K562 (cell line): ENCODE data around the gene RTBDN. TPM values are rescaled to one million over a fixed set of nuclear protein-coding genes. Genes with fewer than 3 reads are reported as not detected.

ENCODE experiments used
- BRF2 ChIP-seq: IDR thresholded peaks from 3 replicates; pipeline ENCODE4 v1.6.1; 2011; ENCODE audit warnings: borderline replicate concordance, mild to moderate bottlenecking; ENCODE audit not compliant: insufficient read length, insufficient read depth
- CBX1 ChIP-seq: sonication (generic); IDR thresholded peaks from 2 replicates; pipeline ENCODE4 v1.6.1; 2016; ENCODE audit warnings: antibody characterized with exemption, low read depth, mild to moderate bottlenecking
- E2F4 ChIP-seq: sonication (generic); formaldehyde crosslinking; IDR thresholded peaks from 2 replicates; pipeline ENCODE4 v1.8.0; 2022; ENCODE audit warnings: mild to moderate bottlenecking, low read depth, missing genetic modification reagents
- EP300 ChIP-seq: IDR thresholded peaks from 2 replicates; pipeline ENCODE4 v1.6.1; 2012; ENCODE audit warnings: low read length, improper control_type of control experiment
- ESRRA ChIP-seq: fragments of 450-650 bp; IDR thresholded peaks from 2 replicates; pipeline ENCODE4 v1.6.1; 2014; ENCODE audit warnings: low read depth, mild to moderate bottlenecking, moderate library complexity, borderline replicate concordance
- HNRNPLL ChIP-seq: fragments of 200-400 bp; formaldehyde crosslinking; IDR thresholded peaks from 2 replicates; pipeline ENCODE4 v1.6.1; 2017; ENCODE audit warnings: low read length, low read depth, mild to moderate bottlenecking; ENCODE audit not compliant: poor library complexity, severe bottlenecking
- IRF9 ChIP-seq: fragments of 450-650 bp; IDR thresholded peaks from 2 replicates; pipeline ENCODE4 v1.6.1; 2016; ENCODE audit warnings: missing biosample characterization, missing genetic modification characterization
- KLF6 ChIP-seq: fragments of 250-450 bp; sonication (Bioruptor Pico); IDR thresholded peaks from 2 replicates; pipeline ENCODE4 v1.4.0; 2020; ENCODE audit warnings: mild to moderate bottlenecking, moderate library complexity, borderline replicate concordance
- MXD1 ChIP-seq: fragments of 250-450 bp; sonication (Bioruptor Pico); IDR thresholded peaks from 2 replicates; pipeline ENCODE4 v1.8.0; 2021; ENCODE audit warnings: borderline replicate concordance, mild to moderate bottlenecking, moderate library complexity; ENCODE audit not compliant: poor library complexity, severe bottlenecking
- NUFIP1 ChIP-seq: fragments of 450-650 bp; IDR thresholded peaks from 2 replicates; pipeline ENCODE4 v1.6.1; 2018; ENCODE audit not compliant: partially characterized antibody
- SMARCA5 ChIP-seq: fragments of 450-650 bp; IDR thresholded peaks from 2 replicates; pipeline ENCODE4 v1.6.1; 2016
- STAT5A ChIP-seq: IDR thresholded peaks from 2 replicates; pipeline ENCODE4 v1.6.1; 2012; ENCODE audit warnings: low read length, inconsistent platforms, borderline replicate concordance
- THRB ChIP-seq: fragments of 450-650 bp; formaldehyde crosslinking; conservative IDR thresholded peaks from 2 replicates; pipeline ENCODE4 v1.4.0; 2022; ENCODE audit warnings: mild to moderate bottlenecking, missing genetic modification characterization
- ZFP30 ChIP-seq: fragments of 250-450 bp; sonication (Bioruptor Pico); IDR thresholded peaks from 2 replicates; pipeline ENCODE4 v1.8.0; 2022; ENCODE audit warnings: moderate library complexity, mild to moderate bottlenecking, inconsistent platforms, borderline replicate concordance
- ZNF175 ChIP-seq: fragments of 200-800 bp; sonication (Bioruptor generic); IDR thresholded peaks from 2 replicates; pipeline ENCODE4 v1.6.1; 2016; ENCODE audit warnings: low read depth, mild to moderate bottlenecking, missing genetic modification characterization, missing compliant biosample characterization
- ZNF592 ChIP-seq: fragments of 450-650 bp; IDR thresholded peaks from 2 replicates; pipeline ENCODE4 v1.6.1; 2017; ENCODE audit warnings: antibody characterized with exemption, mild to moderate bottlenecking
- polyA plus RNA-seq, 8 experiments: library from polyadenylated mRNA; depleted of rRNA in 4 of 8; stranded (reverse) in 5 of 8; unstranded in 3 of 8; fragments of >200 nt; fragmentation: Nextera tagmentation in 2 of 8; fragmentation: Illumina TruSeq in 1 of 8; extraction: Ambion mirVana in 2 of 8; extraction: Trizol in 1 of 8; gene quantifications; 2 replicates each; pipeline versions ENCODE4 v1.2.1 to v1.2.3, GENCODE V29; 2011 to 2014; ENCODE audit warnings: inconsistent platforms in 1 of 8, missing spikeins in 1 of 8
- total RNA-seq, 7 experiments: library from RNA; depleted of rRNA in 6 of 7; stranded (reverse); fragments of >200 nt in 6 of 7; fragmentation: Illumina TruSeq in 2 of 7; extraction: Trizol in 2 of 7; gene quantifications; 2 replicates each; pipeline versions ENCODE4 v1.2.1 to v1.2.3, GENCODE V29; 2011 to 2021; ENCODE audit warnings: low replicate concordance in 1 of 7

The RTBDN gene
- total and polyA plus RNA-seq, 9 of the 15 experiments (the other 6 are each of a cell fraction or from before 2014, with no cell fraction given) = 0.20 to 2.3 (median 0.72) TPM; not detected in 1

- TF ChIP-seq BRF2 (no peak), EP300 (peak; percentile 32; the same call in 1 of the 2 replicates), THRB (no peak), NUFIP1 (no peak), STAT5A (no peak), ESRRA (peak; percentile 56; the same call in 1 of the 2 replicates), HNRNPLL (peak; percentile 100), MXD1 (CRISPR knock-in tag) (no peak), IRF9 (no peak), SMARCA5 (no peak), ZNF175 (CRISPR knock-in tag) (no peak), ZFP30 (CRISPR knock-in tag) (no peak), ZNF592 (no peak), E2F4 (CRISPR knock-in tag) (peak; percentile 48; the same call in 1 of the 2 replicates), KLF6 (CRISPR knock-in tag) (no peak), CBX1 (0 out of 2 replicates have a peak, but pooled peaks have one; percentile 42)
These were observed 13.1 kb upstream of the RTBDN start (continued) for GRCh38 chr19:12847159-12848139.
